ENCODE results near the gene ADAM19. TPM values are rescaled to one million over a fixed set of nuclear protein-coding genes. Genes with fewer than 3 reads are reported as not detected.
A peak's percentile ranks its signal among the peaks of the same experiment; 100 is the strongest.

Gene ADAM19
- total RNA-seq, 2 donors from 2014 or later = 1.3 to 1.6 TPM

- Histone ChIP-seq H3K36me3 (replicated peaks in 1 of 2; ENCODE audit: insufficient read depth in 1 of 2, low read depth in 2 of 2) (no peaks in the 10 kb centered on the region), H3K4me1 (no peaks in the 10 kb centered on the region), H3K27me3 (no peaks in the 10 kb centered on the region), H3K27ac (no peak overlapping the region), H3K4me3 (no peak overlapping the region), H3K9me3 (no peaks in the 10 kb centered on the region)
- TF ChIP-seq POLR2A (IDR thresholded peaks at IDR 0.05) = no peak
- TF ChIP-seq, protein P1, sequence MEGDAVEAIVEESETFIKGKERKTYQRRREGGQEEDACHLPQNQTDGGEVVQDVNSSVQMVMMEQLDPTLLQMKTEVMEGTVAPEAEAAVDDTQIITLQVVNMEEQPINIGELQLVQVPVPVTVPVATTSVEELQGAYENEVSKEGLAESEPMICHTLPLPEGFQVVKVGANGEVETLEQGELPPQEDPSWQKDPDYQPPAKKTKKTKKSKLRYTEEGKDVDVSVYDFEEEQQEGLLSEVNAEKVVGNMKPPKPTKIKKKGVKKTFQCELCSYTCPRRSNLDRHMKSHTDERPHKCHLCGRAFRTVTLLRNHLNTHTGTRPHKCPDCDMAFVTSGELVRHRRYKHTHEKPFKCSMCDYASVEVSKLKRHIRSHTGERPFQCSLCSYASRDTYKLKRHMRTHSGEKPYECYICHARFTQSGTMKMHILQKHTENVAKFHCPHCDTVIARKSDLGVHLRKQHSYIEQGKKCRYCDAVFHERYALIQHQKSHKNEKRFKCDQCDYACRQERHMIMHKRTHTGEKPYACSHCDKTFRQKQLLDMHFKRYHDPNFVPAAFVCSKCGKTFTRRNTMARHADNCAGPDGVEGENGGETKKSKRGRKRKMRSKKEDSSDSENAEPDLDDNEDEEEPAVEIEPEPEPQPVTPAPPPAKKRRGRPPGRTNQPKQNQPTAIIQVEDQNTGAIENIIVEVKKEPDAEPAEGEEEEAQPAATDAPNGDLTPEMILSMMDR (IDR thresholded peaks at IDR 0.05) = no peak
- intact Hi-C loops (cut with DNase I) = no loop called here
- 81 to 89% methylated on average over 4 of the region's 4 CpGs for WGBS, 2 donors
- ATAC-seq (no peak), DNase-seq (no peak)
These were observed 36.0 kb downstream of the ADAM19 start for GRCh38 chr5:157539503-157540022.

- Histone ChIP-seq H3K4me1 (no peaks in the 10 kb centered on the region), H3K4me3 (no peak overlapping the region), H3K9me3 (no peaks in the 10 kb centered on the region), H3K27ac (no peak overlapping the region), H3K36me3 (replicated peaks in 1 of 2; ENCODE audit: insufficient read depth in 1 of 2, low read depth in 2 of 2) (no peaks in the 10 kb centered on the region), H3K27me3 (no peaks in the 10 kb centered on the region)
- ATAC-seq (no peak), DNase-seq (no peak)
- 64 to 65% methylated on average over 6 of the region's 6 CpGs for WGBS, 2 donors
- intact Hi-C loops (cut with DNase I) = no loop called here
- TF ChIP-seq, protein P1 (IDR thresholded peaks at IDR 0.05) = no peak
- no peak for TF ChIP-seq POLR2A (IDR thresholded peaks at IDR 0.05)
These were observed 37.3 kb downstream of the ADAM19 start for GRCh38 chr5:157538311-157538710.

- DNase-seq (peak in 3 of 4 donors; percentile 16 to 57 (median 22)), ATAC-seq (peak; percentile 42)
- TF ChIP-seq, protein P1 (IDR thresholded peaks at IDR 0.05) = no peak
- TF ChIP-seq POLR2A (IDR thresholded peaks at IDR 0.05) = no peak
- H3K36me3 ChIP-seq (replicated peaks in 1 of 2; ENCODE audit: insufficient read depth in 1 of 2, low read depth in 2 of 2) = no peaks in the 10 kb centered on the region
- no peaks in the 10 kb centered on the region for H3K4me1 ChIP-seq
- no peak overlapping the region for H3K4me3 ChIP-seq
- no peak overlapping the region for H3K27ac ChIP-seq
- 37 to 52% methylated on average over 6 of the region's 6 CpGs for WGBS, 2 donors
- intact Hi-C loops (cut with DNase I) = no loop called here
- no peaks in the 10 kb centered on the region for H3K27me3 ChIP-seq
- no peaks in the 10 kb centered on the region for H3K9me3 ChIP-seq
These were observed 40.3 kb downstream of the ADAM19 start for GRCh38 chr5:157535042-157535865.

GRCh38 chr5:157533011-157533481 lies 42.5 kb downstream of the ADAM19 start:
- Histone ChIP-seq H3K27ac (no peak overlapping the region), H3K4me3 (no peak overlapping the region), H3K27me3 (no peaks in the 10 kb centered on the region), H3K4me1 (peaks cover 5% of the 10 kb centered on the region), H3K9me3 (no peaks in the 10 kb centered on the region), H3K36me3 (replicated peaks in 1 of 2; ENCODE audit: insufficient read depth in 1 of 2, low read depth in 2 of 2) (no peaks in the 10 kb centered on the region)
- DNase-seq (no peak), ATAC-seq (no peak)
- intact Hi-C loops (cut with DNase I) = no loop called here
- TF ChIP-seq, protein P1 (IDR thresholded peaks at IDR 0.05) = no peak
- no peak for TF ChIP-seq POLR2A (IDR thresholded peaks at IDR 0.05)
- WGBS, 2 donors = 64 to 75% methylated on average over 5 to 7 of the region's 7 CpGs

Measured in body of pancreas (tissue), 4 donors.